Activated CD8-positive, alpha-beta T cell treated with anti-CD3 and anti-CD28 coated beads for 36 hours (primary cell): Measurements from ENCODE around the gene CEP170. TPM values are rescaled to one million over a fixed set of nuclear protein-coding genes. Genes with fewer than 3 reads are reported as not detected.

Experiments
- ATAC-seq: fragments of 200-7000 bp; cut with Tn5 transposase; one replicate; pipeline ENCODE4 v1.10.0; 2021; ENCODE audit warnings: mild to moderate bottlenecking, moderate library complexity
- CTCF ChIA-PET: fragments of 350-600 bp; sonication (Branson Sonifier 250); formaldehyde crosslinking; loops from one replicate; lab custom pipeline; 2021; ENCODE audit warnings: antibody characterized with exemption; lab: Charles Lee
- POLR2A ChIA-PET: fragments of 350-600 bp; sonication (Branson Sonifier 250); formaldehyde crosslinking; loops from one replicate; lab custom pipeline; 2021; ENCODE audit warnings: antibody characterized with exemption; lab: Charles Lee
- DNase-seq: peaks from one replicate; pipeline ENCODE4 v3.0.0-alpha.2; 2020
- H3K27ac Mint-ChIP-seq: one replicate; pipeline ENCODE4 v1.8.0; 2021; ENCODE audit warnings: mild to moderate bottlenecking, mixed read lengths
- H3K27me3 Mint-ChIP-seq: one replicate; pipeline ENCODE4 v1.8.0; 2021; ENCODE audit warnings: mixed read lengths
- H3K36me3 Mint-ChIP-seq: one replicate; pipeline ENCODE4 v1.8.0; 2021; ENCODE audit warnings: low read depth, mixed read lengths
- H3K4me1 Mint-ChIP-seq: one replicate; pipeline ENCODE4 v1.8.0; 2021; ENCODE audit warnings: low read depth, mixed read lengths
- H3K4me3 Mint-ChIP-seq: one replicate; pipeline ENCODE4 v1.8.0; 2021; ENCODE audit warnings: mild to moderate bottlenecking, moderate library complexity, mixed read lengths
- H3K9me3 Mint-ChIP-seq: one replicate; pipeline ENCODE4 v1.8.0; 2021; ENCODE audit warnings: mixed read lengths
- intact Hi-C: fragments of 100-400 bp; cut with micrococcal nuclease; formaldehyde crosslinking; loops from one replicate; pipeline ENCODE4 v1.10.0; 2022
- total RNA-seq, 2 experiments: library from RNA; stranded (reverse); gene quantifications; one replicate each; pipeline ENCODE4 v1.2.3, GENCODE V29; 2021
- TF ChIP-seq, protein P1 (sequence below): fragments of 200-600 bp; IDR thresholded peaks from one replicate; pipeline ENCODE4 v1.8.0; 2022; ENCODE audit warnings: antibody characterized with exemption, mild to moderate bottlenecking

Gene CEP170
- total RNA-seq, 2 experiments from 2014 or later, result 37.5 to 45.7 TPM

DNA sequence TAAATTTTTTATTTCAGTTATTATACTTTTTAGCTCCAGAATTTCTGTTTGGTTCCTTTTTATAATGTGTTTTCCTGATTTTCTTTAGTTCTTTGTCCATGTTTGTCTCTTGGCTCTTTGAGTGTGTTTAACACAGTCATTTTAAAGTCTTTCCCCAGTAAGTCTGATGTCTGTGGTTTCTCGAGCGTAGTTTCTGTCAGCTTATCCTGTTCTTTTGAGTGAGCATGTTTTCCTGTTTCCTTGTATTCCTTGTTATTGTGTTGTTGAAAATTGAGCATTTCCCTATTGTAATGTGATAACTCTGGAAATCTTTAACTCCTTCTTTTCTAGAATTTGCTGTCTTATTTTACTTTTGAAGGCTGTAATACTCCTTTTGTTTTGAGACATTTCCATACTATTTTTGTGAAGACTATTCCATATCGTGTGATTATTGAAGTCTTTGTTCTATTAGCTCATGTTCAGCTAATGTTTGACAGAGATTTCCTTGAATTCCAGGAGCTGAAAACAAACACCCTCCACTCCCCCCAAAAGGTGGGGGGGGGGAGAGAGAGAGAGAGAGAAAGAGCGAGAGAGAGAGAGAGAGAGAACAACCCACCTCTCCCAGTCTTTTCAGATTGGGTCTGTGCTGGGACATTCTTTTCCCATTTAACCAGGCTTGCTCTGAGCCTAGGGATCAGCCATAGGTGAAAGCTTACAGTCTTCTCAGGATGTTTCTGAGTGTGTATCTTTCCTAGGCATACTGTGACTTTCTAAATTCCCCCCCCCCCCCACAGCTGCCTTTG lies 39.1 kb upstream of the CEP170 start:
- POLR2A ChIA-PET, result no interaction called here
- Mint-ChIP-seq H3K27ac (no peak overlapping the region), H3K4me1 (peaks cover 7% of the 10 kb centered on the region), H3K4me3 (no peak overlapping the region), H3K36me3 (peaks cover 74% of the 10 kb centered on the region), H3K27me3 (no peaks in the 10 kb centered on the region), H3K9me3 (peaks cover 17% of the 10 kb centered on the region)
- no peak for ATAC-seq
- intact Hi-C loops, result no loop called here
- TF ChIP-seq, protein P1, sequence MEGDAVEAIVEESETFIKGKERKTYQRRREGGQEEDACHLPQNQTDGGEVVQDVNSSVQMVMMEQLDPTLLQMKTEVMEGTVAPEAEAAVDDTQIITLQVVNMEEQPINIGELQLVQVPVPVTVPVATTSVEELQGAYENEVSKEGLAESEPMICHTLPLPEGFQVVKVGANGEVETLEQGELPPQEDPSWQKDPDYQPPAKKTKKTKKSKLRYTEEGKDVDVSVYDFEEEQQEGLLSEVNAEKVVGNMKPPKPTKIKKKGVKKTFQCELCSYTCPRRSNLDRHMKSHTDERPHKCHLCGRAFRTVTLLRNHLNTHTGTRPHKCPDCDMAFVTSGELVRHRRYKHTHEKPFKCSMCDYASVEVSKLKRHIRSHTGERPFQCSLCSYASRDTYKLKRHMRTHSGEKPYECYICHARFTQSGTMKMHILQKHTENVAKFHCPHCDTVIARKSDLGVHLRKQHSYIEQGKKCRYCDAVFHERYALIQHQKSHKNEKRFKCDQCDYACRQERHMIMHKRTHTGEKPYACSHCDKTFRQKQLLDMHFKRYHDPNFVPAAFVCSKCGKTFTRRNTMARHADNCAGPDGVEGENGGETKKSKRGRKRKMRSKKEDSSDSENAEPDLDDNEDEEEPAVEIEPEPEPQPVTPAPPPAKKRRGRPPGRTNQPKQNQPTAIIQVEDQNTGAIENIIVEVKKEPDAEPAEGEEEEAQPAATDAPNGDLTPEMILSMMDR, result no peak
- no peak for DNase-seq
- CTCF ChIA-PET, result interaction anchor here (0.8 kb wide), 1 partner anchor 19 kb away, joined by 3 read pairs; no protein-coding TSS in a partner anchor

GRCh38 chr1:243292117-243292516 lies 37.0 kb upstream of the CEP170 start:
- TF ChIP-seq, protein P1, result no peak
- ChIA-PET CTCF (no interaction called here), POLR2A (no interaction called here)
- Mint-ChIP-seq H3K36me3 (peaks cover 75% of the 10 kb centered on the region), H3K27ac (no peak overlapping the region), H3K9me3 (peaks cover 17% of the 10 kb centered on the region), H3K27me3 (no peaks in the 10 kb centered on the region), H3K4me1 (peaks cover 18% of the 10 kb centered on the region), H3K4me3 (no peak overlapping the region)
- DNase-seq (no peak), ATAC-seq (no peak)
- intact Hi-C loops, result no loop called here

- ATAC-seq (no peak), DNase-seq (no peak)
- POLR2A ChIA-PET, result no interaction called here
- Mint-ChIP-seq H3K27me3 (no peaks in the 10 kb centered on the region), H3K9me3 (peaks cover 15% of the 10 kb centered on the region), H3K36me3 (peaks cover 73% of the 10 kb centered on the region), H3K27ac (no peak overlapping the region), H3K4me3 (no peak overlapping the region), H3K4me1 (peaks cover 25% of the 10 kb centered on the region)
- intact Hi-C loops, result no loop called here
- TF ChIP-seq, protein P1, result no peak
- CTCF ChIA-PET, result no interaction called here
Measured at GRCh38 chr1:243291292-243291691, 36.2 kb upstream of the CEP170 start.

DNA sequence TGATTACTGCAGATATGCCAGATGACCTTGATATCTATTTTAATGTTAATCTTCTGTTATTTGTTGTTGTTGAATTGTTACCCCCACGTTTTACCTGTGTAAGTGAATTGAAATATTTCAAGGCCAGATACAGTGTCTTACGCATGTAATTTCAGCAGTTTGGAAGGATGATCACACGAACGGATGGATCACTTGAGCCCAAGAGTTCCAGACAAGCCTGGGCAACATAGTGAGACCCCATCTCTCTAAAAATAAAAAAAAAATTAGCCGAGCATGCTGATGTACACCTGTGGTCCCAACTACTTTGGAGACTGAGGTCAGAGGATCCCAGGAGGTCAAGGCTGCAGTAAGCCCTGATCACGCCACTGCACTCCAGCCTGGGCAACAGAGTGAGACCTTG lies 33.0 kb upstream of the CEP170 start:
- ATAC-seq, result no peak
- Mint-ChIP-seq H3K36me3 (peaks cover 58% of the 10 kb centered on the region), H3K27ac (peak overlapping the region; percentile 88), H3K4me1 (peaks cover 23% of the 10 kb centered on the region), H3K27me3 (no peaks in the 10 kb centered on the region), H3K9me3 (peaks cover 3% of the 10 kb centered on the region), H3K4me3 (no peak overlapping the region)
- intact Hi-C loops, result no loop called here
- no peak for DNase-seq
- POLR2A ChIA-PET, result no interaction called here
- TF ChIP-seq, protein P1, result no peak
- CTCF ChIA-PET, result interaction anchor here (1.7 kb wide), 1 partner anchor 9 kb away, joined by 3 read pairs; no protein-coding TSS in a partner anchor

DNA sequence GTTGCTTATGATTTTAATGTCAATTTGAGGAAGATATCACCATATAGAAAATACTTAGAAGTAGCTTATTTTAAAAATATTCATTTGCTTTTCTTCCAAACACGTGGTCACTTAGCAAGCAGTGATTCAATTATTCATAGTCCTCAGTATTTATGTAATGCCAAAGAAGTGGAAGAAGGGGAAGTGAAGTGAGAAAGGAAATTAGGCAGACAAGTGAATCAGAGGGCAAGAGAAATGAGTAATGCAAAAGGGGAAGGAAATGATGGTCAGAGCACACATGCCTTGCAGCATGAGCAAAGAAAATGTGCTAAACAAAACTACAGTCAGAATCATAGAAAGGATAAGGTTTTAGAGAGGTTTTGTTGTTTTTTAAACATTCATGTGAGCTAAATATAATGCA lies 32.6 kb upstream of the CEP170 start:
- H3K9me3 Mint-ChIP-seq, result peaks cover 2% of the 10 kb centered on the region
- H3K27ac Mint-ChIP-seq, result peak overlapping the region; percentile 88
- DNase-seq (peak; percentile 7), ATAC-seq (peak; percentile 81)
- peaks cover 55% of the 10 kb centered on the region for H3K36me3 Mint-ChIP-seq
- no peak overlapping the region for H3K4me3 Mint-ChIP-seq
- H3K27me3 Mint-ChIP-seq, result no peaks in the 10 kb centered on the region
- POLR2A ChIA-PET, result interaction anchor here (1.4 kb wide), 1 partner anchor 32 kb away, joined by 5 read pairs; the partner anchor contains the start of gene SDCCAG8
- TF ChIP-seq, protein P1, result no peak
- intact Hi-C loops, result no loop called here
- CTCF ChIA-PET, result interaction anchor here (1.7 kb wide), 1 partner anchor 9 kb away, joined by 3 read pairs; no protein-coding TSS in a partner anchor
- peaks cover 23% of the 10 kb centered on the region for H3K4me1 Mint-ChIP-seq
